Measurements from ENCODE around the gene CDK10. TPM values are rescaled to one million over a fixed set of nuclear protein-coding genes. Genes with fewer than 3 reads are reported as not detected.
"Not testable (repeated sequence)": the region's sequence is repeated elsewhere in the genome, so short reads cannot be mapped to it uniquely, and the experiment has no call there.

CDK10 gene
- total RNA-seq, 4 donors from 2014 or later: 20.8 to 45.1 (median 25.7) TPM

DNA sequence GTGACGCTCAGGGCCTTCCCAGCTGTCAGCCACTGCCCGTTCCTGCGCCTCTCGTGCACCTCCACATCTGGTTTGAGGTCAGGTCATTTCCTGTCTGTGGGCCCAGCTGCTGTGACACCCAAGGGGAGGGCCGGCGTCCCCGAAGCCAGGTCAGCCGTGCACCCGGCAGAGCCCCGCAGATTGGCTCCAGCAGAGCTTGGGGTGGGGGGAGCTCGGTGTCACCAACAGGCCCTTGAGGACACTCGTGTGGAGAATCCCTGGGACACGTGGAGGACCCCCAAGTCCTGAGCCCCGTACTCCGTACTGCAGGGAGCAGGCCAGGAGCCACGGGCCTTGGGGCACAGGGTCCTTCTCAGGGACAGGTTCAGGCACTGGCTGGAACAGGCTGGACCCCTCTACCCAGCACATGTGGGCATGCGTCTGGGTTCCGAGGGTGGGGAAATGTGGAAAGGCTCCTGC, 10.2 kb downstream of the CDK10 start:
- peaks cover 15 to 25% (median 23%) of the 10 kb centered on the region in 4 donors for H3K4me1 ChIP-seq
- no peak for DNase-seq (ENCODE audit: extremely low spot score)
- H3K27me3 ChIP-seq: no peaks in the 10 kb centered on the region
- intact Hi-C loops (cut with DNase I): no loop called here
- H3K36me3 ChIP-seq: peaks cover 19 to 64% (median 61%) of the 10 kb centered on the region in 4 donors
- H3K4me3 ChIP-seq: no peak overlapping the region
- H3K27ac ChIP-seq (replicated peaks in 1 of 4): no peak overlapping the region
- TF ChIP-seq POLR2AphosphoS5 (IDR thresholded peaks at IDR 0.05) (no peak), EP300 (IDR thresholded peaks at IDR 0.05) (no peak), POLR2A (IDR thresholded peaks at IDR 0.05; ENCODE audit: low read depth) (no peak)
- TF ChIP-seq, protein P1, sequence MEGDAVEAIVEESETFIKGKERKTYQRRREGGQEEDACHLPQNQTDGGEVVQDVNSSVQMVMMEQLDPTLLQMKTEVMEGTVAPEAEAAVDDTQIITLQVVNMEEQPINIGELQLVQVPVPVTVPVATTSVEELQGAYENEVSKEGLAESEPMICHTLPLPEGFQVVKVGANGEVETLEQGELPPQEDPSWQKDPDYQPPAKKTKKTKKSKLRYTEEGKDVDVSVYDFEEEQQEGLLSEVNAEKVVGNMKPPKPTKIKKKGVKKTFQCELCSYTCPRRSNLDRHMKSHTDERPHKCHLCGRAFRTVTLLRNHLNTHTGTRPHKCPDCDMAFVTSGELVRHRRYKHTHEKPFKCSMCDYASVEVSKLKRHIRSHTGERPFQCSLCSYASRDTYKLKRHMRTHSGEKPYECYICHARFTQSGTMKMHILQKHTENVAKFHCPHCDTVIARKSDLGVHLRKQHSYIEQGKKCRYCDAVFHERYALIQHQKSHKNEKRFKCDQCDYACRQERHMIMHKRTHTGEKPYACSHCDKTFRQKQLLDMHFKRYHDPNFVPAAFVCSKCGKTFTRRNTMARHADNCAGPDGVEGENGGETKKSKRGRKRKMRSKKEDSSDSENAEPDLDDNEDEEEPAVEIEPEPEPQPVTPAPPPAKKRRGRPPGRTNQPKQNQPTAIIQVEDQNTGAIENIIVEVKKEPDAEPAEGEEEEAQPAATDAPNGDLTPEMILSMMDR (IDR thresholded peaks at IDR 0.05): no peak
- H3K9me3 ChIP-seq: no peaks in the 10 kb centered on the region
- WGBS: 72% methylated on average over 4 of the region's 18 CpGs

DNA sequence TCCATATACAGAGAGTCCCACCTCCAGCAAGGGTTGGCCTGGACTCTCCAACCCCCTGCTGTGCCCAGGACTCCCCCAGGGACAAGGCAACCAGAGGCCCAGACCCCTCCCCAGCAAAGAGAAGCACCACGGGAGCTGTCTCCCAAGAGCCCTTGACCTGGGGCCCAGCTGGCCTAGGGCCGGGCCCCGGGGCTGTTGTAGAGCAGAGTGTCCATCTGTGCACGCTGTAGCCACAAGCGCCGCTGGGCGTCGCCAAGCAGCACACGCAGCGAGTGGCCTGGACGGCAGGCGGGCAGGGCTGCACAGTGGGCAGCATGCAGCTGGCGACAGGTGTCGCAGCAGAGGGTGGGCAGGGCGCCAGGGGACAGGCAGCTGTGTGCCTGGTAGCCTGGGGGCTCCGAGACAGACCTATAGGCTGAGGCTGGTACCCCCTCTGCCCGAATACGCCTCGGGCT, 10.7 kb downstream of the CDK10 start:
- no peaks in the 10 kb centered on the region for H3K9me3 ChIP-seq
- no peak for DNase-seq (ENCODE audit: extremely low spot score)

DNA sequence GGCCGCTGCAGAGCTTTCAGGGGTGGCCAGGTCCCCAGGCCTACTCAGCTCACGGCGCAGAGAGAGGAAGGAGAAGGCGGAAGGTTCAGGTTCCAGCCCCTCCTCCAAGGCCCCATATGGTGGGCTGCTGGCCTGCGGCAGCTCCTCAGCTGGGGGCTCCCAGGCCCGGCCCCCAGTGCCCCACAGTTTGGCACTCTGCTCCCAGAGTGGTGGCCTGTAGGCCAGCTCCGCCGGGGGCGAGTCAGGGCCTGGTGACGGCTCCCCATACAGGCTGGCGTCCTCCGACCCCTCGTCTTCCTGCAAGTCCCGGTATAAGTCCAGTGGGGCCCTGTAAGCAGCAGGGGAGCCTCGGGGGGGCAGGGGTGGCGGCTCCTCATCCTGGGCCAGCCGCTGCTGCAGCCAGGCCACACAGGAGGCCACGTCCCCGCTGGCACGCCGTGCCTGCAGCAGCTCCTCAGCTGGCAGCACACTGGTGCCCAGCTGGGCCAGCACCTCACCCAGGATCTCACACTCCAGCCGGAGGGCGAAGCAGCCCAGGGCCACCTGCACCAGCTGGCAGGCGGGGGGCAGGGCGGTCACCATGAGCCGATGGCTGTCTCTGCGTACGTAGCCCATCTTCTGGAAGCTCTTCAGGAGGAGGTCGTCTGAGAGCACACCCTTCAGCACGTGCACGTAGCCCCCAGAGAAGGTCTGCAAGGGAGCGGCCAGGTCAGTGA, 11.3 kb downstream of the CDK10 start:
- Histone ChIP-seq H3K4me1 (peaks cover 15 to 32% (median 30%) of the 10 kb centered on the region in 4 donors), H3K36me3 (peaks cover 15 to 54% (median 50%) of the 10 kb centered on the region in 4 donors), H3K27ac (replicated peaks in 1 of 4) (no peak overlapping the region), H3K27me3 (no peaks in the 10 kb centered on the region), H3K9me3 (no peaks in the 10 kb centered on the region), H3K4me3 (no peak overlapping the region)
- TF ChIP-seq, protein P1 (IDR thresholded peaks at IDR 0.05): no peak
- TF ChIP-seq POLR2A (IDR thresholded peaks at IDR 0.05; ENCODE audit: low read depth) (no peak), POLR2AphosphoS5 (IDR thresholded peaks at IDR 0.05) (no peak), EP300 (IDR thresholded peaks at IDR 0.05) (no peak)
- no peak for DNase-seq (ENCODE audit: extremely low spot score)
- WGBS: 80% methylated on average over 3 of the region's 32 CpGs
- intact Hi-C loops (cut with DNase I): no loop called here

More for the DNA sequence above, 10.7 kb downstream of the CDK10 start:
- 96% methylated on average over 8 of the region's 19 CpGs for WGBS
- Histone ChIP-seq H3K36me3 (peaks cover 15 to 60% (median 56%) of the 10 kb centered on the region in 4 donors), H3K4me3 (no peak overlapping the region), H3K4me1 (peaks cover 15 to 30% (median 27%) of the 10 kb centered on the region in 4 donors), H3K27ac (replicated peaks in 1 of 4) (no peak overlapping the region), H3K27me3 (no peaks in the 10 kb centered on the region)
- TF ChIP-seq EP300 (IDR thresholded peaks at IDR 0.05) (no peak), POLR2AphosphoS5 (IDR thresholded peaks at IDR 0.05) (no peak), POLR2A (IDR thresholded peaks at IDR 0.05; ENCODE audit: low read depth) (no peak)
- TF ChIP-seq, protein P1 (IDR thresholded peaks at IDR 0.05): no peak
- intact Hi-C loops (cut with DNase I): no loop called here

- DNase-seq (ENCODE audit: extremely low spot score); H3K27ac ChIP-seq (replicated peaks in 1 of 4); H3K4me3 ChIP-seq; H3K27me3 ChIP-seq; intact Hi-C loops (cut with DNase I); H3K9me3 ChIP-seq: not testable (repeated sequence)
- 94% methylated on average over 14 of the region's 14 CpGs for WGBS
- Histone ChIP-seq H3K36me3 (peaks cover 7 to 44% (median 41%) of the 10 kb centered on the region in 4 donors), H3K4me1 (peaks cover 15 to 32% (median 30%) of the 10 kb centered on the region in 4 donors)
Measured at GRCh38 chr16:89698717-89699116, 12.2 kb downstream of the CDK10 start.

- H3K4me3 ChIP-seq: peak overlapping the region; percentile 73 to 94 (median 82)
- H3K27ac ChIP-seq (replicated peaks in 1 of 4): peak overlapping the region; percentile 74 to 86 (median 80)
- H3K27me3 ChIP-seq; H3K9me3 ChIP-seq; DNase-seq (ENCODE audit: extremely low spot score): not testable (repeated sequence)
- H3K4me1 ChIP-seq: peaks cover 15 to 32% (median 30%) of the 10 kb centered on the region in 4 donors
- 67% methylated on average over 16 of the region's 18 CpGs for WGBS
- intact Hi-C loops (cut with DNase I): loop anchor here (5.0 to 10.0 kb wide), 2 partner anchors 93 to 165 kb away; no protein-coding TSS in a partner anchor
- H3K36me3 ChIP-seq: peaks cover 0 to 35% (median 31%) of the 10 kb centered on the region in 4 donors
Measured at GRCh38 chr16:89699629-89700099, 13.2 kb downstream of the CDK10 start.

Data from esophagus muscularis mucosa (tissue), 4 donors.